ENCODE measurements around the gene PCNX2. TPM values are rescaled to one million over a fixed set of nuclear protein-coding genes. Genes with fewer than 3 reads are reported as not detected.

The PCNX2 gene
- total RNA-seq, 1 experiment from 2014 or later, result 50.8 TPM

DNA sequence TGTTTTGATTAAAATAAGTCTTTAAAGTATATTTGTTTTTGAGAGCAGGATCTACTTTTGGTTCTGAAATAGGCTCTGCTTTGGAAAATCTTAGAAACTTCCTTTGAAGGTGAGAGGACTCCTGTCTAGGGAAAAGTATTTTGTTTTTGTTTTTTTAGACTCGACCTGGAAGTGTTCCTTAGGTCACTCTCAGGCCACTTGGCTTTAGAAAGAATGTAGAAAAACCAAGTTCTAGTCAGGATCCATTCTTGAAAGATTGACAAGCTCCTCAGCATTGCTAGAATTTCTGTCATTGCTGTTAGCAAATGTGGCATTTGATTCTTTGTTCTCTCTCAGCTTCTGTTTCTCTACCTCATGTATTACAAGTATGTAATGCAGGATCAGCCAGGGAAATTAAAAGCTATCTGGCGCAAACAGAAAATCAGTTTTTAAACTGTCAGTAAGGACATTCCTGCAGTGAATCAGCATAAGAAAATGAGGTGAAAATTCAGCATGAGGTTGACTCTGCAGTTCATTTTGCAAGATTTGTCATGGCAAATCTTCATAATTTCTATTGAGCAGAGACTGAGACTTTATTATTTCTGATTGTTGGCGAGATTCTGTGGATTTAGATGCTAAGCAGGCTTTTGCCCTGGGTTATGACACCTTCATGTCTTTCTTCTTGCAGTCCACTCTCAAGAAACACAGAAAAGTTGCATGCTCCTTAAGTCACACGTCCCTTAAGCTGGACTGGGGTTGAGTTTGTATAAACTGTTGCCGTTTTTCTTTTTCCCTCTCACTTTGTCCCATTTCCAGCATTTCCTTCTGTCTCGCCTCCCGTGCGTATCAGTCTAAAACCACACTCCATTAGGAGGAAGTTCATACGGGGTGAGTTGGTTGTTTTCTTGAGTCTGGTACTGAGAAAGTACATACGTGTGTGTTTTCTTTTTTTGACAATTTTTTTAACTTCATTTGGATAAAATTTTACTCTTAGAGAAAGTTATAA is 332.5 kb downstream of the PCNX2 start:
- Mint-ChIP-seq H3K4me1 (no peaks in the 10 kb centered on the region), H3K36me3 (peaks cover 41% of the 10 kb centered on the region), H3K27ac (0 out of 2 replicates have a peak overlapping the region, but pooled peaks have one; percentile 8), H3K4me3 (no peak overlapping the region), H3K9me3 (peaks cover 7% of the 10 kb centered on the region; the same call in 1 of the 2 replicates), H3K27me3 (ENCODE audit: low read depth) (no peaks in the 10 kb centered on the region)
- ChIA-PET POLR2A (no interaction called here), CTCF (interaction anchor here (2.7 kb wide), 1 partner anchor 11 kb away, joined by 7 read pairs; no protein-coding TSS in a partner anchor)
- DNase-seq (ENCODE audit: low spot score) (no peak), ATAC-seq (no peak)
- TF ChIP-seq, protein P1, sequence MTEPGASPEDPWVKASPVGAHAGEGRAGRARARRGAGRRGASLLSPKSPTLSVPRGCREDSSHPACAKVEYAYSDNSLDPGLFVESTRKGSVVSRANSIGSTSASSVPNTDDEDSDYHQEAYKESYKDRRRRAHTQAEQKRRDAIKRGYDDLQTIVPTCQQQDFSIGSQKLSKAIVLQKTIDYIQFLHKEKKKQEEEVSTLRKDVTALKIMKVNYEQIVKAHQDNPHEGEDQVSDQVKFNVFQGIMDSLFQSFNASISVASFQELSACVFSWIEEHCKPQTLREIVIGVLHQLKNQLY (CRISPR knock-in tag; IDR thresholded peaks at IDR 0.05), result no peak
- TF ChIP-seq NFE2L1 (CRISPR knock-in tag; IDR thresholded peaks at IDR 0.05) (no peak), ZNF317 (CRISPR knock-in tag; IDR thresholded peaks at IDR 0.05; ENCODE audit: borderline replicate concordance, low read depth) (no peak), NFATC4 (CRISPR knock-in tag; IDR thresholded peaks at IDR 0.05) (no peak), ZNF416 (CRISPR knock-in tag; IDR thresholded peaks at IDR 0.05) (no peak), CBFB (CRISPR knock-in tag; IDR thresholded peaks at IDR 0.05; ENCODE audit: low read depth) (no peak), TP53 (CRISPR knock-in tag; IDR thresholded peaks at IDR 0.05) (no peak), TEAD1 (CRISPR knock-in tag; IDR thresholded peaks at IDR 0.05) (no peak), ZNF263 (CRISPR knock-in tag; IDR thresholded peaks at IDR 0.05; ENCODE audit: low read depth) (no peak), IRF1 (CRISPR knock-in tag; IDR thresholded peaks at IDR 0.05) (no peak), CREB1 (CRISPR knock-in tag; IDR thresholded peaks at IDR 0.05) (no peak), NFYB (CRISPR knock-in tag; conservative IDR thresholded peaks at IDR 0.05; ENCODE audit: low read depth) (no peak)
- TF ChIP-seq, protein P2, sequence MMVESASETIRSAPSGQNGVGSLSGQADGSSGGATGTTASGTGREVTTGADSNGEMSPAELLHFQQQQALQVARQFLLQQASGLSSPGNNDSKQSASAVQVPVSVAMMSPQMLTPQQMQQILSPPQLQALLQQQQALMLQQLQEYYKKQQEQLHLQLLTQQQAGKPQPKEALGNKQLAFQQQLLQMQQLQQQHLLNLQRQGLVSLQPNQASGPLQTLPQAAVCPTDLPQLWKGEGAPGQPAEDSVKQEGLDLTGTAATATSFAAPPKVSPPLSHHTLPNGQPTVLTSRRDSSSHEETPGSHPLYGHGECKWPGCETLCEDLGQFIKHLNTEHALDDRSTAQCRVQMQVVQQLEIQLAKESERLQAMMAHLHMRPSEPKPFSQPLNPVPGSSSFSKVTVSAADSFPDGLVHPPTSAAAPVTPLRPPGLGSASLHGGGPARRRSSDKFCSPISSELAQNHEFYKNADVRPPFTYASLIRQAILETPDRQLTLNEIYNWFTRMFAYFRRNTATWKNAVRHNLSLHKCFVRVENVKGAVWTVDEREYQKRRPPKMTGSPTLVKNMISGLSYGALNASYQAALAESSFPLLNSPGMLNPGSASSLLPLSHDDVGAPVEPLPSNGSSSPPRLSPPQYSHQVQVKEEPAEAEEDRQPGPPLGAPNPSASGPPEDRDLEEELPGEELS (CRISPR knock-in tag; IDR thresholded peaks at IDR 0.05), result no peak
- TF ChIP-seq, protein P3, sequence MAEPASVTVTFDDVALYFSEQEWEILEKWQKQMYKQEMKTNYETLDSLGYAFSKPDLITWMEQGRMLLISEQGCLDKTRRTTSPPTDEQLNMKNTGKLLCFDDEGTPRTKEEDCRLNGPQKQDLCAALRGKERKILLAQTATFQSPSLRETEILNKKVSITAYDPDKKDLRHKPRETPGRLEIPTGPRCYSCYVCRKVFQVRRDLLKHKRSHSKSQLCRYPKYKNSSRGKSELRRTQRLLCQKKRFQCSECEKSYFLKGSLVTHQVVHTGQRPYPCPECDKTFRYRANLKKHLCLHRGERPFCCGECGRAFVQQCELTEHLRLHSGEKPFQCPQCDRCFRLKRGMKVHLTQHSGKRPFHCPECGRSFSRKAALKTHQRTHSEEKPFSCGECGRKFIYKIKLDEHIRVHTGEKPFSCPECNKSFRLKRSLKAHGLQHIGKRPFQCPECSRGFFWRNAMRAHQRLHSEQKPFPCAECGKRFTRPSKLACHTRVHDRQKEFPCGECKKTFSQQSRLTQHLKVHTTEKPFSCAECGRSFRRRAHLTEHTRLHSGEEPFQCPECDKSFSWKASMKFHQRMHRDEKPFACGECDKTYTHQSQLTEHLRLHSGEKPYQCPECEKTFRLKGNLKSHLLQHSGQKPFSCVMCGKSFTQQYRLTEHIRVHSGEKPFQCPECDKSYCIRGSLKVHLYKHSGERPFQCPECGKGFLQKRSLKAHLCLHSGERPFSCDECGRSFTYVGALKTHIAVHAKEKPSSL (CRISPR knock-in tag; conservative IDR thresholded peaks at IDR 0.05), result no peak
- TF ChIP-seq, protein P4, sequence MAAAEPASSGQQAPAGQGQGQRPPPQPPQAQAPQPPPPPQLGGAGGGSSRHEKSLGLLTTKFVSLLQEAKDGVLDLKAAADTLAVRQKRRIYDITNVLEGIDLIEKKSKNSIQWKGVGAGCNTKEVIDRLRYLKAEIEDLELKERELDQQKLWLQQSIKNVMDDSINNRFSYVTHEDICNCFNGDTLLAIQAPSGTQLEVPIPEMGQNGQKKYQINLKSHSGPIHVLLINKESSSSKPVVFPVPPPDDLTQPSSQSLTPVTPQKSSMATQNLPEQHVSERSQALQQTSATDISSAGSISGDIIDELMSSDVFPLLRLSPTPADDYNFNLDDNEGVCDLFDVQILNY (CRISPR knock-in tag; IDR thresholded peaks at IDR 0.05), result no peak

GRCh38 chr1:232958067-232958466 is 337.5 kb downstream of the PCNX2 start:
- CTCF ChIA-PET, result no interaction called here
- POLR2A ChIA-PET, result no interaction called here
- DNase-seq (ENCODE audit: low spot score) (no peak), ATAC-seq (no peak)
- TF ChIP-seq RORB (CRISPR knock-in tag; IDR thresholded peaks at IDR 0.05), result no peak
- TF ChIP-seq MYBL2 (CRISPR knock-in tag; IDR thresholded peaks at IDR 0.05), result no peak
- TF ChIP-seq ATF2 (CRISPR knock-in tag; IDR thresholded peaks at IDR 0.05; ENCODE audit: borderline replicate concordance, low read depth), result no peak
- TF ChIP-seq TEAD4 (CRISPR knock-in tag; IDR thresholded peaks at IDR 0.05), result no peak
- TF ChIP-seq ZNF138 (CRISPR knock-in tag; conservative IDR thresholded peaks at IDR 0.05), result no peak
- TF ChIP-seq, protein P5, sequence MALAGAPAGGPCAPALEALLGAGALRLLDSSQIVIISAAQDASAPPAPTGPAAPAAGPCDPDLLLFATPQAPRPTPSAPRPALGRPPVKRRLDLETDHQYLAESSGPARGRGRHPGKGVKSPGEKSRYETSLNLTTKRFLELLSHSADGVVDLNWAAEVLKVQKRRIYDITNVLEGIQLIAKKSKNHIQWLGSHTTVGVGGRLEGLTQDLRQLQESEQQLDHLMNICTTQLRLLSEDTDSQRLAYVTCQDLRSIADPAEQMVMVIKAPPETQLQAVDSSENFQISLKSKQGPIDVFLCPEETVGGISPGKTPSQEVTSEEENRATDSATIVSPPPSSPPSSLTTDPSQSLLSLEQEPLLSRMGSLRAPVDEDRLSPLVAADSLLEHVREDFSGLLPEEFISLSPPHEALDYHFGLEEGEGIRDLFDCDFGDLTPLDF (CRISPR knock-in tag; IDR thresholded peaks at IDR 0.05), result no peak
- TF ChIP-seq USF1 (CRISPR knock-in tag; IDR thresholded peaks at IDR 0.05), result no peak
- no peak for TF ChIP-seq ESRRA (CRISPR knock-in tag; IDR thresholded peaks at IDR 0.05; ENCODE audit: borderline replicate concordance)
- no peak for TF ChIP-seq SMAD3 (CRISPR knock-in tag; IDR thresholded peaks at IDR 0.05; ENCODE audit: borderline replicate concordance)
- Mint-ChIP-seq H3K27me3 (ENCODE audit: low read depth) (no peaks in the 10 kb centered on the region), H3K27ac (no peak overlapping the region), H3K9me3 (peaks cover 19% of the 10 kb centered on the region), H3K4me1 (peaks cover 18% of the 10 kb centered on the region), H3K4me3 (no peak overlapping the region), H3K36me3 (peaks cover 53% of the 10 kb centered on the region)

Data from WTC11 (cell line).